NCI-H1105 treated with DMSO at 0.1 percent for 48 hours (cell line): ENCODE results near the gene KLK2.

Source experiments
- DNase-seq: peaks from one replicate; lab custom pipeline; 2025; lab: John Stamatoyannopoulos, UW

The KLK2 gene

GRCh38 chr19:50850738-50851137, 22.5 kb upstream of the KLK2 start:
- no peak for DNase-seq

GRCh38 chr19:50851620-50852019, 21.6 kb upstream of the KLK2 start:
- no peak for DNase-seq

- DNase-seq, result no peak
Observed at GRCh38 chr19:50854636-50855410, 18.4 kb upstream of the KLK2 start, which contains the start of gene KLK3. Gene KLK3 (plus strand): TSS chr19:50854915. CDS start chr19:50854956, 41 bp downstream.

GRCh38 chr19:50857366-50857765, 15.9 kb upstream of the KLK2 start:
- no peak for DNase-seq

GRCh38 chr19:50858886-50859285, 14.4 kb upstream of the KLK2 start:
- DNase-seq, result peak; percentile 75

- DNase-seq, result no peak
Observed at GRCh38 chr19:50859849-50860248, 13.4 kb upstream of the KLK2 start.

- no peak for DNase-seq
Observed at GRCh38 chr19:50861010-50861409, 12.2 kb upstream of the KLK2 start.

- no peak for DNase-seq
Observed at GRCh38 chr19:50861496-50862286, 11.5 kb upstream of the KLK2 start.

GRCh38 chr19:50869479-50869878, 3.8 kb upstream of the KLK2 start:
- no peak for DNase-seq

GRCh38 chr19:50870417-50871089, 2.7 kb upstream of the KLK2 start:
- no peak for DNase-seq

GRCh38 chr19:50874211-50874610, 972 bp downstream of the KLK2 start:
- DNase-seq, result no peak

- DNase-seq, result no peak
Observed at GRCh38 chr19:50875795-50876422, 2.7 kb downstream of the KLK2 start.

GRCh38 chr19:50876456-50876855, 3.2 kb downstream of the KLK2 start:
- no peak for DNase-seq

- DNase-seq, result no peak
Observed at GRCh38 chr19:50877338-50877737, 4.1 kb downstream of the KLK2 start.

GRCh38 chr19:50878851-50879250, 5.6 kb downstream of the KLK2 start:
- DNase-seq, result no peak

- no peak for DNase-seq
Observed at GRCh38 chr19:50880241-50880640, 7.0 kb downstream of the KLK2 start.

GRCh38 chr19:50882188-50882587, 8.9 kb downstream of the KLK2 start:
- no peak for DNase-seq

- DNase-seq, result no peak
Observed at GRCh38 chr19:50889638-50890037, 16.4 kb downstream of the KLK2 start.

- DNase-seq, result no peak
Observed at GRCh38 chr19:50890422-50891252, 17.4 kb downstream of the KLK2 start.

GRCh38 chr19:50891253-50891625, 18.0 kb downstream of the KLK2 start:
- DNase-seq, result no peak

- DNase-seq, result no peak
Observed at GRCh38 chr19:50893047-50893736, 20.0 kb downstream of the KLK2 start.
